IMR-90 (cell line): ENCODE data around the gene BCAS1.

Source experiments
- CEBPB ChIP-seq: IDR thresholded peaks from 2 replicates; pipeline ENCODE4 v1.6.1; 2012; ENCODE audit warnings: low read depth, low read length, improper control_type of control experiment
- CTCF ChIP-seq: conservative IDR thresholded peaks from 2 replicates; pipeline ENCODE4 v1.5.1; 2012; ENCODE audit warnings: mild to moderate bottlenecking, low read depth, low read length, improper control_type of control experiment
- MXI1 ChIP-seq: IDR thresholded peaks from 2 replicates; pipeline ENCODE4 v1.6.1; 2012; ENCODE audit warnings: low read depth, mild to moderate bottlenecking, low read length, moderate library complexity, borderline replicate concordance
- NFE2L2 ChIP-seq: fragments of 150-350 bp; IDR thresholded peaks from 2 replicates; pipeline ENCODE4 v1.6.1; 2016; ENCODE audit warnings: low read depth, mild to moderate bottlenecking, low read length
- POLR2A ChIP-seq: IDR thresholded peaks from 2 replicates; pipeline ENCODE4 v1.6.1; 2012; ENCODE audit warnings: mild to moderate bottlenecking, low read depth, low read length
- SMC3 ChIP-seq: fragments of 150-350 bp; IDR thresholded peaks from 2 replicates; pipeline ENCODE4 v1.6.1; 2016; ENCODE audit warnings: low read depth, mild to moderate bottlenecking, antibody characterized with exemption, low read length, moderate library complexity

DNA sequence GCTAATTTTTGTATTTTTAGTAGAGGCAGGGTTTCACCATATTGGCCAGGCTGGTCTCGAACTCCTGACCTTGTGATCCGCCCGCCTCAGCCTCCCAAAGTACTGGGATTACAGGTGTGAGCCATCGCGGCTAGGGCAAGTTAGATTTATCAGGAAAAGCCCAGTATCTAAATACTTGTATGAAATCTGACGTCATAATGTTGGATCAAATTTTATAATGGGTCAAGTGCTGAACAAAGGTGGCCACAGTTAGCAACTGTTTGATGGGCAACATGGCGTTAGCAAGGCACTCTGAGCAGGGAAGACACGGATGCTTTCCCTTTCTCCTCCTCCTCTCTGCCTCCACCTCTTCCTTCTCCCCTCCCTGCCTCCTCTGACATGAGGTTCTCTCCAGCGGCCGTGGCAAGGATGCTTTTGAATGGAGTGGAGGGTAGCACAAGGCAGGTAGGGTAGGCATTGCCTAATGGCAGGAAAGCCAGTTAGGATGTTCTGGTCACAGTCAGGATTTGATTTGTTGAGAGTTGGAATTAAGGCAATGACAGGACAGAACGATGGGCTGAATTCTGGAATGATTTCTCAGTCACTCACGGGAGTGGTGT, 149.6 kb downstream of the BCAS1 start:
- TF ChIP-seq MXI1 (no peak), POLR2A (no peak), SMC3 (no peak), CTCF (no peak), NFE2L2 (no peak), CEBPB (no peak)
